Stimulated activated CD8-positive, alpha-beta memory T cell treated with anti-CD3 and anti-CD28 coated beads, Interleukin-15, amount 100 ng/mL, for 48 hours (primary cell): ENCODE results near the gene CTSL.
"Not testable (repeated sequence)": the region's sequence is repeated elsewhere in the genome, so short reads cannot be mapped to it uniquely, and the experiment has no call there.

Experiments
- DNase-seq, 2 donors: peaks; one replicate each; pipeline ENCODE4 v3.0.0-alpha.2; 2020; ENCODE audit warnings: low read depth in 2 of 2

The CTSL gene

GRCh38 chr9:87759980-87760379 lies 34.1 kb downstream of the CTSL start:
- not testable (repeated sequence) for DNase-seq

- DNase-seq = no peak
Observed at GRCh38 chr9:87760529-87760928, 34.6 kb downstream of the CTSL start.

GRCh38 chr9:87763286-87763685 lies 37.4 kb downstream of the CTSL start:
- no peak for DNase-seq

- DNase-seq = no peak
Observed at GRCh38 chr9:87765521-87765920, 39.6 kb downstream of the CTSL start.

- no peak for DNase-seq
Observed at GRCh38 chr9:87766697-87767096, 40.8 kb downstream of the CTSL start.

GRCh38 chr9:87770616-87771315 lies 44.8 kb downstream of the CTSL start:
- no peak for DNase-seq

- DNase-seq = no peak
Observed at GRCh38 chr9:87771316-87772006, 45.5 kb downstream of the CTSL start.

- DNase-seq = no peak
Observed at GRCh38 chr9:87776481-87777379, 50.8 kb downstream of the CTSL start.

- no peak for DNase-seq
Observed at GRCh38 chr9:87778996-87779395, 53.1 kb downstream of the CTSL start.
